ENCODE measurements around the gene SHLD1. TPM values are rescaled to one million over a fixed set of nuclear protein-coding genes. Genes with fewer than 3 reads are reported as not detected.
"Not testable (repeated sequence)": the region's sequence is repeated elsewhere in the genome, so short reads cannot be mapped to it uniquely, and the experiment has no call there.

Gene SHLD1
- total RNA-seq, 1 donor from 2014 or later = 4.1 TPM

DNA sequence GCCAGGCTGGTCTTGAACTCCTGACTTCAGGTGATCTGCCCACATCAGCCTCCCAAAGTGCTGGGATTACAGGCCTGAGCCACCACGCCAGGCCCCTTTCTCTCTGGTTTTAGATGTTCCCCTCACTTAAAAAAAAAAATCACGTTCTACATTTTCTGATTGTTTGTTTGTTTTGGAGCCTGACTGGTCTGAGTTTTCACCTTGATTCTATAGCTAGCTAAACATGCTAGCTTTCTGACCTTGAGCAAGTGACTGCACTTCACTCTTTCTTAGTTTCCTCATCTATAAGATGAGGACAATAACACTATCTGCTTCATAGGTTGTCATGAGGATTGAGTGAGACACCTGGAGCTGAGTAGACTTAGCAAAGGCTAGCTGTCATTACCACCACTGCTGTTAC is 43.7 kb downstream of the SHLD1 start:
- H3K27me3 Mint-ChIP-seq (ENCODE audit: unreplicated experiment) = no peaks in the 10 kb centered on the region
- no peaks in the 10 kb centered on the region for H3K9me3 Mint-ChIP-seq (ENCODE audit: unreplicated experiment)
- TF ChIP-seq, protein P1, sequence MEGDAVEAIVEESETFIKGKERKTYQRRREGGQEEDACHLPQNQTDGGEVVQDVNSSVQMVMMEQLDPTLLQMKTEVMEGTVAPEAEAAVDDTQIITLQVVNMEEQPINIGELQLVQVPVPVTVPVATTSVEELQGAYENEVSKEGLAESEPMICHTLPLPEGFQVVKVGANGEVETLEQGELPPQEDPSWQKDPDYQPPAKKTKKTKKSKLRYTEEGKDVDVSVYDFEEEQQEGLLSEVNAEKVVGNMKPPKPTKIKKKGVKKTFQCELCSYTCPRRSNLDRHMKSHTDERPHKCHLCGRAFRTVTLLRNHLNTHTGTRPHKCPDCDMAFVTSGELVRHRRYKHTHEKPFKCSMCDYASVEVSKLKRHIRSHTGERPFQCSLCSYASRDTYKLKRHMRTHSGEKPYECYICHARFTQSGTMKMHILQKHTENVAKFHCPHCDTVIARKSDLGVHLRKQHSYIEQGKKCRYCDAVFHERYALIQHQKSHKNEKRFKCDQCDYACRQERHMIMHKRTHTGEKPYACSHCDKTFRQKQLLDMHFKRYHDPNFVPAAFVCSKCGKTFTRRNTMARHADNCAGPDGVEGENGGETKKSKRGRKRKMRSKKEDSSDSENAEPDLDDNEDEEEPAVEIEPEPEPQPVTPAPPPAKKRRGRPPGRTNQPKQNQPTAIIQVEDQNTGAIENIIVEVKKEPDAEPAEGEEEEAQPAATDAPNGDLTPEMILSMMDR (IDR thresholded peaks at IDR 0.05) = no peak
- H3K4me1 Mint-ChIP-seq (ENCODE audit: unreplicated experiment) = no peaks in the 10 kb centered on the region
- no peak overlapping the region for H3K27ac Mint-ChIP-seq (ENCODE audit: unreplicated experiment)
- no peak for DNase-seq (ENCODE audit: extremely low spot score, unreplicated experiment)
- H3K4me3 Mint-ChIP-seq (ENCODE audit: unreplicated experiment) = no peak overlapping the region
- peaks cover 2% of the 10 kb centered on the region for H3K36me3 Mint-ChIP-seq (ENCODE audit: unreplicated experiment)

DNA sequence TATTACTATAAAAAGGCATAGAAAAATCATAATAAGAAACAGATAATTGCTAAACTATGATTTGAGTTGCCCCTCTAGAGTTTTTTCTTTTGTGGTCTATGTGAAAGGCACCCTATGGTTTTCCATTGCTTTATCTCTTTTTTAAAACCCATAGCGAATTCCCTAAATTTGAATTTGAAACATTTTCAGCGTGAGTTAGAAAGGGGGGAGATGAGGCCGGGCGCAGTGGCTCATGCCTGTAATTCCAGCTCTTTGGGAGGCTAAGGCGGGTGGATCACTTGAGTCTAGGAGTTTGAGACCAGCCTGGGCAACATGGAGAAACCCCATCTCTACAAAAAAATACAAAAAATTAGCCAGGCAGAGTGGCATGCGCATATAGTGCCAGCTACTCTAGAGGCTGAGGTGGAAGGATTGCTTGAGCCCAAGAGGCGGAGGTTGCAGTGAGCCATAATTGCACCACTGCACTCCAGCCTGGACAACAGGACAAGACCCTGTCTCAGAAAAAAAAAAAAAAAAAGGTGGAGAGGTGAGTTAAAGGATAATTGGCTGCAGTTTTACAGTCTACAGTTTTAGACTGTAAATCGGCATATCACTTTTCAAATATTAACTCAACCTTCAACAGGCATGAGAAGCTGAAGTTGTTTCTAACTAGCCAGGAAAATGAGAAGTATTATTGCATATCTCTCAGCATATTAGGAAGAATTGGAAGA is 46.3 kb downstream of the SHLD1 start:
- Mint-ChIP-seq H3K9me3 (ENCODE audit: unreplicated experiment) (no peaks in the 10 kb centered on the region), H3K36me3 (ENCODE audit: unreplicated experiment) (peaks cover 2% of the 10 kb centered on the region), H3K27ac (ENCODE audit: unreplicated experiment) (no peak overlapping the region), H3K27me3 (ENCODE audit: unreplicated experiment) (no peaks in the 10 kb centered on the region), H3K4me1 (ENCODE audit: unreplicated experiment) (no peaks in the 10 kb centered on the region), H3K4me3 (ENCODE audit: unreplicated experiment) (no peak overlapping the region)
- no peak for DNase-seq (ENCODE audit: extremely low spot score, unreplicated experiment)
- TF ChIP-seq, protein P1 (IDR thresholded peaks at IDR 0.05) = no peak

GRCh38 chr20:5797165-5797564 is 47.0 kb downstream of the SHLD1 start:
- no peak overlapping the region for H3K27ac Mint-ChIP-seq (ENCODE audit: unreplicated experiment)
- DNase-seq (ENCODE audit: extremely low spot score, unreplicated experiment) = no peak
- no peak overlapping the region for H3K4me3 Mint-ChIP-seq (ENCODE audit: unreplicated experiment)
- TF ChIP-seq, protein P1 (IDR thresholded peaks at IDR 0.05) = no peak
- no peaks in the 10 kb centered on the region for H3K4me1 Mint-ChIP-seq (ENCODE audit: unreplicated experiment)
- H3K27me3 Mint-ChIP-seq (ENCODE audit: unreplicated experiment) = no peaks in the 10 kb centered on the region
- H3K36me3 Mint-ChIP-seq (ENCODE audit: unreplicated experiment) = peaks cover 2% of the 10 kb centered on the region
- no peaks in the 10 kb centered on the region for H3K9me3 Mint-ChIP-seq (ENCODE audit: unreplicated experiment)

DNA sequence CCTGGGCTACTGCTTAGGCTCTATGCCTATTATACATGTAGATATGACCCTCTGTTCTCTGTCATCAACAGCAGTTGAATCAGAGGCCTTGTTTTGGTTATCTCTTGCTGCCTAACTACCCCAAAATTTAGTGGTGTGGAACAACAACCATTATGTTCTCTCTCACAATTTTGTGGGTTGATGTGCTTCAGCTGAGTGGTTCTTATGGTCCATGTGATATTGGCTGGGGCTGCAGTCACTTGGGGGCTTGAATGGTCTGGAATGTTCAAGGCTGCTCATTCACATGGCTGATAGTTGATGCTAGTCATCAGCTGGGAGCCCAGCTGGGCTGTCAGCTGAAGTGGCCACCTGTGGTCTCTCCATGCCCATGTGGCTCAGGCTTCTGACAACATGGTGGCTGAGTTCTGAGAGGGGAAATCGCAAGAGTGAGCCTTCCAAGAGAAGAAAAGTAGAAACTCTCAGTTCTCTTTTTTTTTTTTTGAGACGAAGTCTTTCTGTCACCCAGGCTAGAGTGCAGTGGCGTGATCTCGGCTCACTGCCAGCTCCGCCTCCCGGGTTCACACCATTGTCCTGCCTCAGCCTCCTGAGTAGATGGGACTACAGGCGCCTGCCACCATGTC is 47.8 kb downstream of the SHLD1 start:
- no peaks in the 10 kb centered on the region for H3K27me3 Mint-ChIP-seq (ENCODE audit: unreplicated experiment)
- H3K4me1 Mint-ChIP-seq (ENCODE audit: unreplicated experiment) = no peaks in the 10 kb centered on the region
- peaks cover 2% of the 10 kb centered on the region for H3K36me3 Mint-ChIP-seq (ENCODE audit: unreplicated experiment)
- H3K4me3 Mint-ChIP-seq (ENCODE audit: unreplicated experiment) = no peak overlapping the region
- DNase-seq (ENCODE audit: extremely low spot score, unreplicated experiment) = no peak
- TF ChIP-seq, protein P1 (IDR thresholded peaks at IDR 0.05) = no peak
- H3K27ac Mint-ChIP-seq (ENCODE audit: unreplicated experiment) = no peak overlapping the region
- H3K9me3 Mint-ChIP-seq (ENCODE audit: unreplicated experiment) = no peaks in the 10 kb centered on the region

- not testable (repeated sequence) for H3K4me3 Mint-ChIP-seq (ENCODE audit: unreplicated experiment); H3K27ac Mint-ChIP-seq (ENCODE audit: unreplicated experiment); H3K27me3 Mint-ChIP-seq (ENCODE audit: unreplicated experiment); H3K36me3 Mint-ChIP-seq (ENCODE audit: unreplicated experiment); H3K9me3 Mint-ChIP-seq (ENCODE audit: unreplicated experiment); DNase-seq (ENCODE audit: extremely low spot score, unreplicated experiment)
- H3K4me1 Mint-ChIP-seq (ENCODE audit: unreplicated experiment) = peaks cover 16% of the 10 kb centered on the region
Measured at GRCh38 chr20:5803754-5804303, 53.6 kb downstream of the SHLD1 start.
